Colonic mucosa (tissue), 4 donors: ENCODE results near the gene LARP4B. TPM values are rescaled to one million over a fixed set of nuclear protein-coding genes. Genes with fewer than 3 reads are reported as not detected.

Experiments used
- DNase-seq: peaks from one replicate; pipeline ENCODE4 v3.0.0-alpha.2; 2020
- H3K27ac ChIP-seq: fragments of 200-600 bp; one replicate; pipeline ENCODE4 v1.8.0; 2021
- H3K27me3 ChIP-seq: fragments of 200-600 bp; one replicate; pipeline ENCODE4 v1.8.0; 2021
- H3K36me3 ChIP-seq: fragments of 200-600 bp; one replicate; pipeline ENCODE4 v1.8.0; 2021
- H3K4me1 ChIP-seq: fragments of 200-600 bp; one replicate; pipeline ENCODE4 v1.8.0; 2021; ENCODE audit warnings: mild to moderate bottlenecking
- H3K4me3 ChIP-seq: fragments of 200-600 bp; one replicate; pipeline ENCODE4 v1.8.0; 2021
- H3K9ac ChIP-seq, 2 donors: one replicate each; pipeline ENCODE4 v1.7.0; 2013; ENCODE audit warnings: control low read depth in 2 of 2, low read depth in 2 of 2, low read length in 2 of 2
- H3K9me3 ChIP-seq: fragments of 200-600 bp; one replicate; pipeline ENCODE4 v1.8.0; 2021
- intact Hi-C: fragments of 100-400 bp; cut with DNase I; formaldehyde crosslinking; loops from one replicate; pipeline ENCODE4 v1.14.1; 2022
- total RNA-seq, 2 donors: library from RNA; stranded (reverse); fragmentation: NEBNext Ultra II Directional in 1 of 2; extraction: Animal tissue kit (Norgen Biotek cat#: 25700) in 1 of 2; gene quantifications; one replicate each; pipeline ENCODE4 v1.2.1, GENCODE V29; 2021
- TF ChIP-seq, protein P1 (sequence below): fragments of 200-600 bp; IDR thresholded peaks from one replicate; pipeline ENCODE4 v1.8.0; 2022; ENCODE audit warnings: antibody characterized with exemption, mild to moderate bottlenecking
- donor health status: healthy.
- donor health status: DM: no; HTN: no; CAD: no.
- donor health status: DM: no; HTN: no; CAD: no.

Gene LARP4B
- total RNA-seq, 2 donors from 2014 or later = 129 to 136 TPM

DNA sequence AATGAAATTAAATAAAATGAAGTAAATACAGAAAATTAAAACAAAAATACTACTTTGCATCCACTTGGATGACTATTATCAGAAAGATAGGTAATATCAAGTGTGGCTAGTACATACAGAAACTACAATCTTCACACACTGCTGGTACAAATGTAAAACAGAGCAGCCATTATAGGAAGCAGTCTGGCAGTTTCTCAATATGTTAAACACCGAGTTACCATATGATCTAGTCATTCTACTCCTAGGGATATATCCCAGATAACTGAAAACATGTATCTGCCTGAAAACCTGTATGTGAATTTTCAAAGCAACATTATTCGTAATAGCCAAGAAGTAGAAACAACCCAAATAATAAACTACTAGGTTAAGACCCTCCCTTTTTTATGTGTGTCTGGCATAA is 33.4 kb downstream of the LARP4B start:
- no peak overlapping the region for H3K27ac ChIP-seq
- DNase-seq = no peak
- H3K4me3 ChIP-seq = no peak overlapping the region
- H3K9ac ChIP-seq = no peak overlapping the region
- no peaks in the 10 kb centered on the region for H3K36me3 ChIP-seq
- H3K27me3 ChIP-seq = no peaks in the 10 kb centered on the region
- TF ChIP-seq, protein P1, sequence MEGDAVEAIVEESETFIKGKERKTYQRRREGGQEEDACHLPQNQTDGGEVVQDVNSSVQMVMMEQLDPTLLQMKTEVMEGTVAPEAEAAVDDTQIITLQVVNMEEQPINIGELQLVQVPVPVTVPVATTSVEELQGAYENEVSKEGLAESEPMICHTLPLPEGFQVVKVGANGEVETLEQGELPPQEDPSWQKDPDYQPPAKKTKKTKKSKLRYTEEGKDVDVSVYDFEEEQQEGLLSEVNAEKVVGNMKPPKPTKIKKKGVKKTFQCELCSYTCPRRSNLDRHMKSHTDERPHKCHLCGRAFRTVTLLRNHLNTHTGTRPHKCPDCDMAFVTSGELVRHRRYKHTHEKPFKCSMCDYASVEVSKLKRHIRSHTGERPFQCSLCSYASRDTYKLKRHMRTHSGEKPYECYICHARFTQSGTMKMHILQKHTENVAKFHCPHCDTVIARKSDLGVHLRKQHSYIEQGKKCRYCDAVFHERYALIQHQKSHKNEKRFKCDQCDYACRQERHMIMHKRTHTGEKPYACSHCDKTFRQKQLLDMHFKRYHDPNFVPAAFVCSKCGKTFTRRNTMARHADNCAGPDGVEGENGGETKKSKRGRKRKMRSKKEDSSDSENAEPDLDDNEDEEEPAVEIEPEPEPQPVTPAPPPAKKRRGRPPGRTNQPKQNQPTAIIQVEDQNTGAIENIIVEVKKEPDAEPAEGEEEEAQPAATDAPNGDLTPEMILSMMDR = no peak
- no peaks in the 10 kb centered on the region for H3K9me3 ChIP-seq
- no peaks in the 10 kb centered on the region for H3K4me1 ChIP-seq
- intact Hi-C loops = no loop called here

DNA sequence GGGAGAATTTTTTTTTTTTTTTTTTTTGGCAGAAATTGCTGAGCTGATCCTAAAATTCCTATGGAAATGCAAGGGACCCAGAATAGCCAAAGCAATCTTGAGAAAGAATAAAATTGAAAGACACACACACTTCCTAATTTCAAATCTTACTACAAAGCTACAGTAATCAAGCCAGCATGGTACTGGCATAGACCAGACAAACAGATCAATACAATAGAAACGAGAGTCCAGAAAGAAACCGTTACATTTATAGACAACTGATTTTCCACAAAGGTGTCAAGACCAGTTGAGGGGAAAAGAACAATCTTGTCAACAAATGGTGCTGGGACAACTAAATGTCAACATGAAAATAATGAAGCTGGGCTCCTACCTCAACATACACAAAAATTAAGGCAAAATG is 34.5 kb downstream of the LARP4B start:
- DNase-seq = no peak
- TF ChIP-seq, protein P1 = no peak
- intact Hi-C loops = no loop called here
- Histone ChIP-seq H3K9ac (no peak overlapping the region), H3K9me3 (no peaks in the 10 kb centered on the region), H3K27ac (no peak overlapping the region), H3K4me1 (no peaks in the 10 kb centered on the region), H3K27me3 (no peaks in the 10 kb centered on the region), H3K36me3 (no peaks in the 10 kb centered on the region), H3K4me3 (no peak overlapping the region)

DNA sequence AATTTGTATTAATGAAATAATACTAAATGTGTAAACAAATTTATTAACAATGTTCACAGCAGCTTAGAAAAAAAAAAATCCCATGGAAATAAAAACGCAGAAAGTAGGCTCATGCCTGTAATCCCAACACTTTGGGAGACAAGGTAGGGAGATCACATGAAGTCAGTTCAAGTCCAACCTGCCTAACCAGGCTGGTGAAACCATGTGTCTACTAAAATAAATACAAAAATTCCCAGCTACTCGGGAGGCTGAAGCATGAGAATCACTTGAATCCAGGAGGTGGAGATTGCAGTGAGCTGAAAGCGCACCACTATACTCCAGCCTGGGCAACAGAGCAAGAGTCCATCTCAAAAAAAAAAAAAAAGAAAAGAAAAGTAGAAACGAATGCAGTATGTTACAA is 36.2 kb downstream of the LARP4B start:
- Histone ChIP-seq H3K36me3 (no peaks in the 10 kb centered on the region), H3K27me3 (no peaks in the 10 kb centered on the region), H3K27ac (no peak overlapping the region), H3K4me1 (no peaks in the 10 kb centered on the region), H3K4me3 (no peak overlapping the region), H3K9me3 (no peaks in the 10 kb centered on the region), H3K9ac (no peak overlapping the region)
- DNase-seq = no peak
- TF ChIP-seq, protein P1 = no peak
- intact Hi-C loops = no loop called here

DNA sequence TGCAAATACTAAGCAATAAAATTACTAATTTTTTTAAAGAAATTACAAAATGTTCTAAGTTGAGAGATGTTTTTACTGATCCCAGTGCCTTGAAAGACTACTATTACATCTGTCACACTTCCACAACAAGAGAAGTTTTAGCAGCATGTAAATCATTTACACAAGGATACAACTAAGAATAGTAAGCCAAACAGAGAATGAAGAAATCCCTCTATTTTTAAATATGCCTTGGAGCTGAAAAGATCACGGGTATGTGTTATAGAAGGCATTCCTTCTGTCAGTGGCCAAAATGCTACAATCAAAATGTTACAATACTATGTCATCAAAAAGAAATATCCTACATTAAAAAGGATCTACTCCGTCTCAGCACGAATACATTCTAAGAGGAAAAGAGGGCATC is 52.6 kb downstream of the LARP4B start:
- Histone ChIP-seq H3K4me1 (no peaks in the 10 kb centered on the region), H3K27me3 (no peaks in the 10 kb centered on the region), H3K4me3 (no peak overlapping the region), H3K36me3 (no peaks in the 10 kb centered on the region), H3K9ac (no peak overlapping the region), H3K27ac (no peak overlapping the region), H3K9me3 (no peaks in the 10 kb centered on the region)
- intact Hi-C loops = no loop called here
- TF ChIP-seq, protein P1 = no peak
- no peak for DNase-seq

DNA sequence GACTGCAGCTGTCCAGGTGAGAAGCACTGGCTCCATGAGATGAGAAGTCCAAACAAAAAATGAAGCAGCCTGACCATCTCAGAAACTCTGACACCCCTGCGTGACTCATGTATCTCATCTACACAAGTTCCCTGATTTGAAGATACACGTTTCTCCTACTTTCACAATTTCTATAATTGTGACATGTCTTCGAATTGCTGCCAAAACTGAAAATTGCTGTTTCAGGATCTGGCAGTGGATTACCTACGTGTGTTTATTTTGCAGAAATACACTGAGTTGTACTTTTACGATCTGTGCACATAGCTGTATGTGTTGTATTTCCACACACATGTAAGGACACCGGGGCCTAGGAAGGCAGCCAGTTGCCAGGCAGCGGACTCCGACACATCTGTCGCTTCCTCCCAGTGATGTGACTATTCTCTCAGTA is 53.2 kb downstream of the LARP4B start:
- Histone ChIP-seq H3K4me3 (no peak overlapping the region), H3K27ac (no peak overlapping the region), H3K9me3 (no peaks in the 10 kb centered on the region), H3K27me3 (no peaks in the 10 kb centered on the region), H3K9ac (no peak overlapping the region), H3K4me1 (no peaks in the 10 kb centered on the region), H3K36me3 (no peaks in the 10 kb centered on the region)
- TF ChIP-seq, protein P1 = no peak
- intact Hi-C loops = no loop called here
- DNase-seq = no peak

DNA sequence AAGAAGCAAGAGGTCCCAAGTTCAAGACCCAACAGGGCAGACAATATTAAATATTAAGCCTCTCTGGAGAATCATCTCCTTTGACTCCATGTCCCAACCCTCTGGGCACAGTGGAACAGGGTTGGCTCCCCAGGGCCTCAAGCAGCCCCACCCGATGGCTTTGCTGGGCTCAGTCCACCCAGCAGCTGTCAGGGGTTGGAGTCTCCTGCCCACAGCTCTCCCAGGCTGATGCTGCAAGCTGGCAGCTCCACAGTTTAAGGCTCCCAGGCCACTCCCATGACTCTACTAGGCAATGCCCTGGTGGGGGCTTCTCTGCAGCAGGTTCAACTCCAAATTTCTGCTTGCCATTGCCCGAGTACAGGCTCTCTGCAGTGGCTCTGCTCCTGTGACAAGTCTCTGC is 55.1 kb downstream of the LARP4B start:
- TF ChIP-seq, protein P1 = no peak
- DNase-seq = no peak
- no peaks in the 10 kb centered on the region for H3K36me3 ChIP-seq

More for the DNA sequence above, 55.1 kb downstream of the LARP4B start:
- no peaks in the 10 kb centered on the region for H3K27me3 ChIP-seq
- intact Hi-C loops = no loop called here
- no peaks in the 10 kb centered on the region for H3K9me3 ChIP-seq
- no peak overlapping the region for H3K27ac ChIP-seq
- no peak overlapping the region for H3K9ac ChIP-seq
- no peaks in the 10 kb centered on the region for H3K4me1 ChIP-seq
- no peak overlapping the region for H3K4me3 ChIP-seq
